NCI-H2196 treated with DMSO at 0.1 percent for 48 hours (cell line): ENCODE results near the gene TMPRSS6.

Source experiments
- DNase-seq: peaks from one replicate; lab custom pipeline; 2025; ENCODE audit not compliant: unreplicated experiment; lab: John Stamatoyannopoulos, UW

TMPRSS6 gene

DNA sequence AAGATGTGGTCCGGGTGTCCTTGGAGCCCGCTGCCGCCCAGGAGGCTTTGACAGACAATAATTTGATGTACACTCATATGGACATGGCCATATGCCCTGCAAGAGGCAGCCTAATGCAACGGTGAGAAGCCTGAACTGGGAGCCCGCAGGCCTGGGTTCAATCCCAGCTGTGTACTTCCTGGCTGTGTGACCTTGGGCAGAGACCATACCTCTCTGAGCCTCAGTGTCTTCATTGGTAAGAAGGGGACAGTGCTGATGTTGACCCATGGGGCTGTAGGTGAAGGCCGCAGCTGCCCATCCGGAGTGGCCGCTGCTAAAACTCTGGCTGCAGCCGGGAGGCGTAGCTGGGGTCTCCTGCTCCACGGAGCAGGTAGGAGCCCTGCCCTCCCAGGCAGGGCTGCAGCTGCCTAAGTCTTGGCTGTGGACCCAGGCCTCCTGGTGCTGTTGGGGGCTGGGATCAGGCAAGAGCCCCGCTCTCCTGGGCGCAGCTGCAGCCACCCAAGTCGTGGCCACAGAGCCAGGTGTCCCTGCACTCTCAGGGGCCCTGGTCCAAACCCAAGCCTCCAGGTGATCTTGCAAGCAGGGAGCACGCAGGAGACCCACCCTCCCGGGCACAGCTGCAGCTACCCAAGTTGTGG lies 31.3 kb upstream of the TMPRSS6 start:
- DNase-seq: no peak

DNA sequence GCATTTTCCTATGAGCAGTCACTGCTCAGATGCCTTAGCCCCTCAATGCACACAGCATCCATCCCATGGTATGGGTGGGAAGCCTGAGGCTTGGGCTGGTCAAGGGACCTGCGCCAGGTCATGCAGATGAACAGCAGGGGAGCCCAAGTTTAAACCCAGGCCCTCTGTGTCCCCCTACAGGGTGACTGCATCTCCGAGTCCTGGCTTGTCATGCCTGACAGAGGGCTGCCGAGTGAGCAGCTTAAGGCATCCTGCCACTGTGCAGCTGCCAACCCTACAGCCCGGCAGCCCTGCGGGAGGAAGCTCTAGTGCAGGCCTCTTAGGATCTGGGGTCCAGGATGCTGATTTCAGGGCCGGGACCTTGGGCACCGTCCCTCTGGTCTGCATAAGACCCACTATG lies 30.2 kb upstream of the TMPRSS6 start:
- DNase-seq: no peak

DNA sequence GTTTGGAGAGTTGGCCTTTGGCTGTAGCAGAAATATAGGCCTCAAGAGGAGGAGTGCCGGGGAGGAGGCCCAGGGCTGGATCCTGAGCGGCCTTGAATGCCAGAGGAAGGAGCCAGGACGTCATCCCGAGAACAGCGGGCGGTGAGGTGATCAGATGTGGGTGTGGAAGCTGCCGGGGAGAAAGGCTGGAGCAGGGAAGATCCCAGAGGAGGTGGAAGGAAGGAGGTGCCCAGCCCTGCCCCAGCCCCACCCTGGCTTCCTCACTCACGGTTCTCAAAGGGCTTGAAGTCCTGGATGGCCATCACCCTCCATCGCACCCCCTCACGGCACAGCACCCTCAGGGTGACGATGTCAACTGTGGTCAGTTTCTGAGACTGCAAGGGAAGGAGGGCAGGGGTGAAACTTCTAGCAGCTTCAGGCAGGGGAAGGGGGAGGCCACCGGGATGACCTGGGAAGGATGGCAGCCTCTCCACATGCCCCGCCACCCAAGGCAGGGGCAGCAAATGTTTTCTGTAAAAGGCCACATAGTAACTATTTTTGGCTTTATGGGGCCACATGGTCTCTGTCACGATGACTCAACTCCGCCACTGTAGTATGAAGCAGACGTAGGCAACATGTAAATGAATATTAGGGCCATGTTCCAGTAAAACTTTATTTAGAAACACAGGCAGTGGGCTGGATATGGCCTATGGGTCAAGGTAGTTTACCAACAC lies 29.5 kb upstream of the TMPRSS6 start:
- DNase-seq: no peak

DNA sequence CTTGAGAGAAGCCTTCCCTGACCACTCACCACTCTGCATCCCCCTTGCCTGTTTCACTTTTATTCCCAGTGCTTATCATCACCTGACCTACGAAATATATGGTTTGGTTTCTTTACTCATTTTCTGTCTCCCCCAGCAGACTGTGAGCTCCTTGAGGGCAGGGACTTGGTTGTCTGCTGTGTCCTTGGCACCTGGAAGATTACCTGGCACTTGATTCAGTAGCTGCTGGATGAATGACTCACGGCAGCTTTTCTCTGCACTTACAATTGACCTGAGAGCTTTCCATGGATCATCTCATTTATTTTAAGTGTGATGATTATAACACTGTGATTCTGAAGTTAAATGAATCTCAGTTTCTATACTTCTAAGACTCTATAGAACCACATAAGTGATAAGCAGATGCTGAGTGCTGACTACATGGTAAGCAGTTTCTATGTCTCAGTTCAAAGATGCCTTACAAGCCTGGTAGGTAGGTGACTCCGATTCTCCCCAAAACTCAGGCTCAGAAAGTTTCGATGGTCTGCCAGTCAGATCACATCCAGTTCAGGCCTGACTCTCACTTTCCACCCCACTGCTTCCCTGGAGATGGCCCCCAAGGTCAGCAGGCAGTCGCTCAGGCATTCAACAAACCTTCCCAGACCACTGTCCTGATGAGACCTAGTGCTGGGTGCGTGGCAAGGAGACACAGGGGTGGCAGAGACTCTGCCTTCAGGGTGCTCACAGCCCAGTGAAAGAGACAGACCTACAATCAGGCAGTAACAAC lies 28.6 kb upstream of the TMPRSS6 start:
- no peak for DNase-seq

DNA sequence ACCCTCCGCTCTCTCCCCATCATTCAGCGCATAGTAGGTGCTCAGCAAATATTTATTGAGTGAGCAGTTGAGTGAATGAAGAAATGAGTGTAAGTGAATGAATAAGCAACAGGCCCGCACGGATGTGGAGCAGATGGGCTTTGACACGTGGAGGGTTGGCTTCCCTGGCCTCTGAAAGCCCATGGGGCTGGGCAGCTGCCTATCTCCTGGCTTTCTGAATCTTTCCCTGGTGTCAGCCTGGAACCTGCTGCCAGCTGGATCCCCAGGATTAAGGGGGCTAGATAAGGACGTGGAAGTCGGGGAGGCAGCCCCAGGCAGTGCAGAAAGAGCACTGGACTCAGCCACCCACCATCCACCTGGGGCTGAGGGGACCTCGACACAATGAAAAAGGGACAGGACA lies 27.6 kb upstream of the TMPRSS6 start:
- DNase-seq: no peak

DNA sequence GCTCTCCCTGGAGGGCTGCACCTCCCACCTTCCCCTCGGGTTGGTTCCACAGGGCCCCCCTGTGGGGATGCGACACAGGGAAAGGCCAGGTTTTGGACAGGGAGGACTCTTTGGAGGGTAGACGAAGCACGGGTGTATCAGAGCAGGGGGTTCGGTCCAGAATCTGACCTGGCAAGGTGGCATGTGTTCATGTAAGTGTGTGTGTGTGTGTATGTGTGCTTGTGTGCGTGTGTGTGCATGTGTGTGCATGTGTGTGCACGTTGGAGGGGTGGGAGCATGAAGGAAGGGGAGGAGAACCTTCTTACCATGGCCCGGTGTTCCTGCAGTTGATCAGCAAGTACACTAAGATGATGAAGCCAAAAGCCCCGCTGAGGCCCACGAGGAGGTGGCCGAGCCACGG lies 25.5 kb upstream of the TMPRSS6 start:
- no peak for DNase-seq

DNA sequence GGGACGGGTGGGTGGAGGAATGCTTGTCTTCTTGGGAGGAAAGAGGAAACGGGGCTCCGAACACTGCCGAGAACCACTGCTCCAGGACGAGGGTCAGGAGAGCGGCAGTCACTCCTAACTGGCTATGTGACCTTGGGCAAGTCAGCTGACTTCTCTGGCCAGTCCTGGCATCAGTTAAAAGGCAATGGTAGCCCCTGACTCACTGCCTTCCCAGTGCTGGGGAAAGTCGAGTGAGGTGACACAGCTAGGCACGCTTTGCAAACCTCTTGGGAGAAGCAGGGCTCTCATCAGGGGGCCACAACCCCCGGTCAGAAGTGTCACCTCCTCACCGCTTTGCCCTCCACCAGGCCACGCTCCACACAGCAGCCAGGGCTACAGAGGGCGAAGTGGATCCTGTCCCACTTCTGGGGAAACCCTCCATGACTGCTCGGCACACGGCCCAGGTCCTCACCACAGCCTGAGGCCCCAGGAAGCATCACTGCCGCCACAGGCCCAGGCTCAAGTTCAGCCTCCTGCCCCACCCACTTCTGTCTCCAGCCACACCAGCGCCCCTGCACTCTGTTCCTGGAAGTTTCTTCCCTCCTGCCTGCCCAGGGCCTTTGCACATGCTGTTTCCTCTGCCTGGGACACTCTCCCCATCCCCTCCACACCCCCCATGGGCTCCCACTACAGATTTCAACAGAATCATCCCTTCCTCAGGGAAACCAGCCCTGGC lies 23.9 kb upstream of the TMPRSS6 start:
- no peak for DNase-seq

DNA sequence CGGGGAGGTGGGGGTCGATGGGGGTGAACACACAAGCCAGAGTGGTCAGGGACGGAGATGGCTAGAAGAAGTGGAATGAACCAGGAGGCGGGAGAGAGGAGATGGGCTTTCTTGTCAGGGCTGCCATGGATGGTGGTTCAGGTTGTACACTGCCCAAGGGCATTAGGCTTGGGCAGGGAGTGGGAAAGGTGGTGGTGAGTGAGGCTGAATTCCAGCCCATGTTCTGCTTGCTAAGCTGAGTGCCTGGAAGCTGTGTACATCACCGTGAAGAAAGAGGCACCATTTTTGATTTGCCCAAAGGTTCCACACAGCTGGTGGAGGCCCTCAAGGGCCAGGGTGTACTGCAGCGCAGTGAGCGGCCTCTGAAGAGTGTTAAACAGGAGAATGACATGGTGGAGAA lies 23.3 kb upstream of the TMPRSS6 start:
- no peak for DNase-seq

DNA sequence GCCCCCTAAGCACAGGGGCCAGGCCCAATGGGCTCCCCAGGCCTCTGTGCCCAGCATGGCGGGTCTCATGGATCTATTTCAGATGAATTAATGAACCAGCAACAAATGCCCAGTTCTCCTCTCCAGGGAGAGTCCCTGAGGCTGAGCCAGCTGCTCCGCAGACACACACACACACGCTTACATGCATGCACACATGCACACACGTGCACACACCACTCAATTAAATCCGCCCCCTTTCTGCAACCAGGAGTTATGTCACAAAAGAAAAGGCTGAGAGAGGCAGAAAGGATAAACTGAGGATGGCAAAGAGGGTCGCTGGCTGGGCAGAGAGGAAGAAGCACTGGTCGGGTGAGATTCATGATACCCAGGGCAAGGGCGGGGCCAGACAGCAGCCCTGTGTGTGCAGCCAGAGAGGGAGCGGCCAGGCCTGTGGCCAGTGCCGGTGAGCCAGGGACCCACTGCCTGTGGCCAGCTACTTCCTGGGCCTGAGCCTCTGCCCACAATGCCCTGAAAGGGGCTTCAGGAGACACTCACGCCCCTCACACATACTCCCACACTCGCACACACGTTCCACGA lies 20.4 kb upstream of the TMPRSS6 start:
- DNase-seq: no peak

DNA sequence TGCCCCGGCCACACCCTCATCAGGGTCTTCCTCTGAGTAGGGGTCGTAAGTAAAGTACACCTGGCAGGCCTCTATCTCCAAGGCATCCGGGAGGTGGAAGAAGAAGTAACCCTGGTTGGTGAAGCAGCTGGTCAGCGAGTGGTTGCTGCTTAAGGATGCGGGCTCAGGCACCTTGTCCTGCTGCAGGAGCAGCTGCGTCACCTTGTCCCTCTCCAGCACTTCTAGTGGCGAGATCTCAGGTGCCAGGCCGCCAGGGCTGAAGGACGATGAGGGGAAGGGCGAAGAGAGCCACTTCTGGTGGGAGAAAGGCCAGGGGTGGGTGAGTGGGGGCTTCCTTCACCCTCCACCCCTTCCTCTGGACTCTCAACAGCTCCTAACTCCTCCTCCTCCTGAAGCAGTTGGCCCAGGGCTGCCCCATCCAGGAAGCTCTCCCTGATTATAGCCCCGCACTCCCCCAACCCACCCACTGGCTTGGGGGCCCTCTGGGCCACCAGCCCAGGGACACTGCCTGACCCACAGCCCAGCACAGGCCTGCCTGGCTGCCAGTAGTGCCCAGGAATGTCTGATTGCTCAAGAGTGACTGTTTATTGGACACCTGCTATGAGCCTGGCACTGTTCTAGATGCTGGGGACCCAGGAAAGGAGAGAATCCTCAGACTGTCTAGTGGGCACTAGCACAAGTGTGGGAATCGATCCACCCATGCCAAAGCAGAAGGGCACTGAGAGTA lies 19.2 kb upstream of the TMPRSS6 start:
- no peak for DNase-seq

DNA sequence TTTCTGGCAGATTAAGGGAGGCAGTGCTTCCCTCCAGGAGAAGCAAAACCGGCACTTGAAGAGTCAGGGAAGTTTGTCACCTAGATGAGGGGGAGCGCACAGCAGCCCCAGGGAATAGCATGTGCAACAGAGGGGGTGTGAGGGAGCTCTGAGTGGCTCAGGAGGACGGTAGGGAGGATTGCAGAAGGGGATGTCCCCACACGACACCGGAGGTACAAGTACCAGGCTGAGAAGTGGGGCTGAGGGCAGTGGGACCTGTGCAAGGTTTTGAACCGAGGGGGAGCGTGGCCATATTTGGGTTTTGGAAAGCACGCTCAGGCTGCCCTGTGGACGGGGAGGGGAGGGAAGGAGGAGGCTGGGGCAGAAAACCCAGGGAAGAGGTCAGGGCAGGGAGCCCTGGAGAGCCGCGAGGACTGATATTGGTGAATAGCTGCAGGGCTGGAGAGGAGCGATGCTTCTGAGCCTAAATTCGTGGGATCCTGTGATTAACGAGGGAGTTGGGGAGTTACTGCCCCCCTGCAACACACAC lies 17.9 kb upstream of the TMPRSS6 start:
- DNase-seq: no peak

DNA sequence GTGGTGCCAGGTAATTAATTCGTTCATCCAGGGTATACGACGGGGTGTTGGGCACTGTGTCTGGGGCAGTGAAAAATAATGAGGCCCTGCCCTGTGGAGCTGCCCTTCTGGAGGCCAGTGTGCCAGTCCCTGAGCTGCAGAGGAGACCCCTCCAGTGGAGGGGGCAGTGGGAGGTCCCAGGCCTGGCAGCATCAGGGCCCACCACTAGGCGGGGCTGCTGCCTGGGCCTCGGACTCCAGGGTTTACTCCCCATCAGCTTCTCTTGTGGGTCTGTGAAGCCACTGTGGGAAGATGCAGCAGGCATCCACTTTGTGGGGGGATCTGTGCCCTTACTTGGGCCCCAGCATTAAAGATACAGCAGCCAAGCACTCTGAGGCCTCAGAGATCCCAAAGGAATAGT lies 17.4 kb upstream of the TMPRSS6 start:
- DNase-seq: no peak

DNA sequence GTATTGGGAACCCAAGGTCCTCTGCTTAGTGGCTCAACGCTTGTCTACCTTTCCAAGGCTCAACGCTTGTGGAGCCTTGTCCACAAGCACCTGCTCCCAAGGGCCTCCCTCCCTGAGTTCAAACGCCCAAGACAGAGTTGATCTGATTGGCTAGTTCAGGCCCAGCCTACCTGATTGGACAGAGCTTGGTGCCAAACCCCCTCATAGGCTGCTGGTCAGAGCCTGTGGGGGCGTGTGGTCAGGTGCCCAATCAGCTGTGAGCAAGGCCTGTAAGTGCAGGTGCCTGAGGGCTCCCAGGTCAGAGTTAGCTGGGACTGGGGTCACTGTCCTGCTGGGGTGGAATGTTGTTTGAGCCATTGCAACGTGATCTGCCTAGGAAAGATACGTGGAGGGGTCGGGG lies 16.9 kb upstream of the TMPRSS6 start:
- DNase-seq: peak; percentile 21

DNA sequence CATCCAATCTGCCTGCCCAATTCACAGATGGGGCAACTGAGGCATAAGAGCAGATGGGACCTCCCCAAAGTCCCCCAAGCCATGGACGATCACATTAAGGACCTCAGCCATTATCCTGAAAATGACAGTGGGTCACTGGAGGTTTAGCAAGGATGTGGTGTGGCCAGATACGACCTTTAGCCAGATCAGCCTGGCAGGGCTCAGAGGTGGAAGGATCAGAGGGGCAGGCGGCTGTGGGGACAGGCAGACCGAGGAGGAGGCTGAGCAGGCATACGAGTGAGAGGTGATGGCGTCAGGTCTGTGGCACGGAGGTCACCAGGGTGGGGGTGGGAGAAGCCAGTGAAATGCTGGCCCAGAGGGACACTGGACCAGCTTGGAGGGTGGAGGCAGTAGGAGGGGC lies 14.1 kb upstream of the TMPRSS6 start:
- no peak for DNase-seq

DNA sequence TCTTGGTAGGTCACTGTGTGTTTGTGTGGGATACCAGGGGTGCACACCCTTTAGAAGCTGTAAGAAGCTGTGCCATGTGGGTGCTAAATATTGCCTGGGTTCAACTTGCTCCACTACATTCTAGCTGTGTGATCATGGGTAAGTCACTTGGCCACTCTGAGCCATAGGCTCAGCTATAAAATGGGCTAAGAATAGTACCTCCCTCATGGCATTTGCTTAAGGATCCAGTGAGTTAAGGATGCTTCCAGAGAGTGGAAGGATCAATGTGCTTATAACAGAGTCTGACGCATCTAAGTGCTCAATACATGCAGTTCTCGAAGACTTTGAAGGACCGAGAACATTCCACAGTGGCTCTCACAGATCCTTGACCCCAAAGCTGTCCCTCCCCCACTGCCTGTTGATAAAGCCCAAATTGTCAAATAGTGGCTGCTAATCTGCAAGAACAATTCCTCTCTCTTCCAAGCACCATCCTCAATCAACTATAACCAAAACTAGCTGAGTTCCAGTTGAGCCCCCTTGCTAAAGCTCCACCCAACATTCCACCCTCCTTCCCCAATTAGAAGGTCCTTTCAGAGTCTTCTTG lies 13.2 kb upstream of the TMPRSS6 start:
- DNase-seq: no peak

DNA sequence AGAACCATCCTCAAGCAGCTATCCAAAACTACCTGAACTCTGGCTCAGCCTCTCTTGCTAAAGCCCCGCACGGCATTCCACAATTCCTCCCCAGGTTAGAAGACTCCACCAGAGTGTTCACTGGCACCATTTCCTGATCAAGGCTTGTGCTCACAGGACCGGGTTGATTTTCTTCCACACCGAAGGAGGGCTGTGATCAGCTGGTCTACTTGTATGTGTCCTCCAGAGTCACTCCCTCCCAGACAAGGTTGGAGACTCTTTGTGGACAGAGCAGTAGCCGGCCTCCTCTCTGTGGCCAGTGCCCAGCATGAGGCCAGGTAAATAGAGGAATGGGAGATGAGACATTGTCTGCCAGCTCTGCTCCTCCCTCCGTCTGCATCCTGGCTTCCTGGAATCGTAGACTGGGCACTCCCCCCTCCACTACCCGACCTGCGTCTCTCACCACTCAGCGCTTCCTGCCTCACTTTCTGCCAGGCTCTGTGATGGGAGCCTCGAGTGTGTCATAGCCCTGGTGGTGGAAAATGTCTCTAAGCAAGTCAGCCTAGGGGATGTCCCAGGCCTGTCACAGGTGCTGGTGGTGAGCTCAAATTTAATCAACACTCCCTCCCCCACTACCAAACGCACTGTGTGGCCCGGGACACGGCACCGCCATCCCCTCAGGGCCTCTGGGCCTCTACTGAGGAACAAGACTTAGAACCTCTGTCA lies 12.5 kb upstream of the TMPRSS6 start:
- peak; percentile 60 for DNase-seq

DNA sequence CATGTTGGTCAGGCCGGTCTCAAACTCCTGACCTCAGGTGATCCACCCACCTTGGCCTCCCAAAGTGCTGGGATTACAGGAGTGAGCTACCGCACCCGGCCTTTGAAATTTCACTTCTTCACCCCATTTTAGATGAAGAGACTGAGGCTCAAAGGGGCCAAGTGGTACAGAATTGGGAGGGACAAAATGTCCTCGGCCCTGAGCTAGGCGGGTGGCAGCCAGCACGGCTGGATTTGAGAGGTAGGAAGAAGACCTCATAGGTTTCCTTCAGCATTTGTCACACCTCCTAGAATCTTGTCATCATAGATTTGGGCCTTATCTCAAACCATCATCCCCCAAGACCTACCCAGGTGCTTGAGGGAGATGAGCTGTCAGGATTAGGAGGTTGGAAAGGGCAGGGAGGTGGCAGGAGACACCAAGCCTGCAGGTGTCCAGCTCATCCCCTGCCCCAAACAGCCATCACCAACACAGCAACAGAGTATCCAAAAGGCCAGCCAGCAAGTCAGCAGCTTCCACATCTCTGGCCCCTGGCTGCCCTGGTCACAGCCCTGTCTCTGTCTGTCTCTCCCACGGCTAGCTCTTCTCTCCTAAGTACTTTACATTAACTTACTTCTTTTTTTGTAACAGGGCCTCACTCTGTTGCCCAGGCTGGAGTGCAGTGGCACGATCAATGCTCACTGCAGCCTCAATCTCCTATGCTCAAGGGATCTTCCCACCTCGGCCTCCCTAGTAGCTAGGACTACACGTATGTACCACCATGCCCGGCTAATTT lies 11.2 kb upstream of the TMPRSS6 start:
- DNase-seq: no peak

DNA sequence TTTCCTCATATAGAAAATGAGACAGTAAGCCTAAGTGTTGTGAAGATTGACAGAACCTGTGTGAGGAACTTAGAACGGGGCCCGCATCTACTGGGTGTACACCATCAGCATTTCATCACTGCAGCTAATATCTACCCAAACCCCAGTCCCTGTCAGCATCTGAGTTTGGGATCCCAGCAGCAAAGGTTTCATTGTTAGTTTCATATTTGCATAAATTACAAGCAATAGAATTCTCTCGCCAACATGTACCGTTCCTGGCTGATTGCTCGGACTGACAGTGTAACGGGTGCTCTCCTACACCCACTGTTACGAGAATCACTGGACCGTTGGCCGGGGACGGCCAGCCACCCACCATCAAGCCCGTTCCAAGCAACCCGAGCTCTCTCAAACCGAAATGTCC lies 10.4 kb upstream of the TMPRSS6 start:
- no peak for DNase-seq

DNA sequence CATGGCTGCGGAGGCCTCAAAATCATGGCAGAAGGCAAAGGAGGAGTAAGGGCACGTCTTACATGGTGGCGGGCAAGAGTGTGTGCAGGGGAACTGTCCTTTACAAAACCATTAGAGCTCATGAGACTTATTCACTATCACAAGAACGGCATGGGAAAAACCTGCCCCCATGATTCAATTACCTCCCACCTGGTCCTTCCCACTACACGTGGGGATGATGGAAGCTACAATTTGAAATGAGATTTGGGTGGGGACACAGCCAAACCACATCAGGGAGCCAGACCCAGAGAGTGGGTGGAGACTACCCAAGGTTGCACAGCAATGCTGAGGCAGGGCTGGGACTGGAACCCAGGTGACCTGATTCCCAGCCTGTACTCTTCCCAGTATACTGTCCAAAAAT lies 8.6 kb upstream of the TMPRSS6 start:
- no peak for DNase-seq
